Measurements from ENCODE around the gene NUCB1.

NUCB1 gene

DNA sequence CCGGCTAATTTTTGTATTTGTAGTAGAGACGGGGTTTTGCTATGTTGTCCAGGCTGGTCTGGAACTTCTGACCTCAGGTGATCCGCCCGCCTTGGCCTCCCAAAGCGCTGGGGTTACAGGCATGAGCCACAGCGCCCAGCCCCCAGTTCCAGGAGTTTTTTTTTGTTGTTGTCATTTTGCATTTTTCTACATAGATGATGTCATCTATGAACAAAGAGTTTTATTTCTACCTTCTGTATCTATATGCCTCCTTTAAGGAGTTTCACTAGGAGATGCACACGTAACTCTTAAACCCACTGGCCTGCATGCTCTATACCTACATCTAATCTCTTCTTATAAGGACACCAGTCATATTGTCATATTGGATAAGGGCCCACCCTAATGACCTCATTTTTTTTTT lies 38.1 kb downstream of the NUCB1 start:
- no peak for DNase-seq

- no peak for DNase-seq
Observed at GRCh38 chr19:48940902-48941301, 40.8 kb downstream of the NUCB1 start.

GRCh38 chr19:48943081-48943480 lies 43.0 kb downstream of the NUCB1 start:
- no peak for DNase-seq

DNA sequence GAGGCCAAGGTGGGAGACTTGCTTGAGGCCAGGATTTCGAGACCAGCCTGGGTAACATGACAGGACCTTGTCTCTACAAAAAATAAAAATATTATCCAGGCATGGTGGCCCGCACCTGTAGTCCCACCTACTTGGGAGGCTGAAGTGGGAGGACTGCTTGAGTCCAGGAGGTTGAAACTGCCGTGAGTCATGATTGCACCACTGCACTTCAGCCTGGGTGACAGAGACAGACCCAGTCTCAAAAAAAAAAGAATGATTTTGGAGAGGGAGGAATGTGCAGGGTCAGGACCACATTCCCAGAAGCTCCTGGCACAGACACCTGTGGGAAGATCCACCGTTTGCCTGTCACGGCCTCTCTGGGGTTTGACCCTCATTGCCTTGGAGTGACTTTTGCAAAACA lies 45.3 kb downstream of the NUCB1 start:
- no peak for DNase-seq

DNA sequence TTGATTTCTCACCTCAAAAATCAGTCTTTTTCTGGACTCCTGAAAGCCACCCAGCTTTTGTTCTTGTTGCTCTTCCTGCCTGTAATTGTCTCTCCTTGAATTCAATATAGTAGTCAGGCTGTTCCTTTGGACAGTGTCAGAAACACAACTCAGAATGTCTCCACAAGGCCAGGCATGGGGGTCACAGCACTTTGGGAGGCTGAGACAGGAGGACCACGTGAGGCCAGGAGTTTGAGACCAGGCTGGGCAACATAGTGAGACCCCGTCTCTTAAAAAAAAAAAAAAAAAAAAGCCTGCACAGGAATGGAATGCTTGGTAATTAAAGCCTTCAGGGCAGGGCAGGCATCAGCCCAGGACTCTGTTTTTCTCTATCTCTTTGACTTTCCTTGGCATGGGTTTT lies 45.7 kb downstream of the NUCB1 start:
- no peak for DNase-seq

- no peak for DNase-seq
Observed at GRCh38 chr19:48946463-48947257, 46.5 kb downstream of the NUCB1 start.

DNA sequence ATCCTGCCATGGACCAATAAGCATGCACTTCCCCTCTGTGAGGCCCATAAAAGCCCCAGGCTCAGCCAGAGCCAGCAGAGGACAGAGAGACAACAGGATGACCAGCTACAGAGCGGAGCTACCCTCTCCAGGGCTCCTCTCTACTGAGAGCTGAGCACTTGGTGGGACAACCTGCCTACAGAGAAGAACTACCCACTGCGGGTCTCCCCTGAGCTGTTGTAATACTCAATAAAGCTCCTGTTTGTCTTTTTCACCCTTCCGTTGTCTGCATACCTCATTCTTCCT lies 47.1 kb downstream of the NUCB1 start:
- no peak for DNase-seq

GRCh38 chr19:48950159-48950558 lies 50.0 kb downstream of the NUCB1 start:
- DNase-seq, result no peak

DNA sequence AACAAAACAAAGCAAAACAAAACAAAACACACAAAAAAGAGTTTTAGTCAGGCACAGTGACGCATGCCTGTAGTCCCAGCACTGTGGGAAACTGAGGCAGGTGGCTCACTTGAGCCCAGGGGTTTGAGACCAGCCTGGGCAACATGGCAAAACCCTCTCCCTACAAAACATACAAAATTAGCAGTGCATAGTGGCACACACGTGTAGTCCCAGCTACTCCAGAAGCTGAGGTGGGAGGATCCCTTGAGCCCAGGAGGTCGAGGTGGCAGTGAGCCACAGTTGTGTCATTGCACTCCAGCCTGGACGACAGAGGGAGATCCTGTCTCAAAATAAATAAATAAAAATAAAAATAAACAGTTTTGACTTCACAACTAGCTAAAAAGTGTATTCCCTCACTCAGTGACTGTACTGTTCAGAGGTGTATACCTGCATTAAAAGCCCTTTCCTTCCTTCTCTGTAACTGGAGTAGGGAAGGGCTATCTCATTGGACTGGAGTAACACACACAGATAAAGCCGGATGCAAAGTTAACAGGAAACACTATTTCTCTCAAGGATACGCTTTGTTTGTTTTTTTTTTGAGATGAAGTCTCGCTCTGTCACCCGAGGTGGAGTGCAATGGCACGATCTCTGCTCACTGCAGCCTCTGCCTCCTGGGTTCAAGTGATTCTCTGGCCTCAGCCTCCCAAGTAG lies 50.9 kb downstream of the NUCB1 start:
- no peak for DNase-seq

- peak; percentile 38 for DNase-seq
Observed at GRCh38 chr19:48953141-48953540, 53.0 kb downstream of the NUCB1 start.

DNA sequence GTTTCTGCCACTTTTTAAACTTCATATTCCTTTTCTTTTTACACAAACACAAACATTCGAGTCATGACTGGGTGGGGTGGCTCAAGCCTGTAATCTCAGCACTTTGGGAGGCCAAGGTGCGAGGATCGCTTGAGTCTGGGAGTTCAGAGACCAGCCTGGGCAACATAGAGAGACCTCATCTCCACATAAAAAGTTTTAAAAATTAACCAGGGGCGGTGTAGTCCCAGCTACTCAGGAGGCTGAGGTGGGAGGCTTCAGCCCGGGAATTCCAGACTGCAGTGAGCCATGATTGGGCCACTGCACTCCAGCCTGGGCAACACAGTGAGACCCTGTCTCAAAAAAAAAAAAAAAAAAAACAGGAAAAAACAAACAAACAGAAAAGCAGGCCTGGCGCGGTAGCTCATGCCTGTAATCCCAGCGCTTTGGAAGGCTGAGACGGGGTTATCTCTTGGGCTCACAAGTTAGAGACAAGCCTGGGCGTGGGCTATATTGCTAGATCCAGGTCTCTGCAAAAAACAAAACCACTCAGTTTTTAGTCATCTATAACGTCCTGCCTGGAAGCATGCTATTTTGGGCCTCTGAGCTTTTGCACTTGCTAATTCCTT lies 54.0 kb downstream of the NUCB1 start:
- DNase-seq, result no peak

- DNase-seq, result peak; percentile 92
Observed at GRCh38 chr19:48954595-48955307, 54.6 kb downstream of the NUCB1 start, which contains the start of gene BAX. BAX (plus strand) TSS chr19:48954875; CDS start chr19:48954929, 54 bp downstream.

GRCh38 chr19:48955308-48955958 lies 55.3 kb downstream of the NUCB1 start:
- DNase-seq, result no peak

- DNase-seq, result no peak
Observed at GRCh38 chr19:48958006-48958405, 57.9 kb downstream of the NUCB1 start.

DNA sequence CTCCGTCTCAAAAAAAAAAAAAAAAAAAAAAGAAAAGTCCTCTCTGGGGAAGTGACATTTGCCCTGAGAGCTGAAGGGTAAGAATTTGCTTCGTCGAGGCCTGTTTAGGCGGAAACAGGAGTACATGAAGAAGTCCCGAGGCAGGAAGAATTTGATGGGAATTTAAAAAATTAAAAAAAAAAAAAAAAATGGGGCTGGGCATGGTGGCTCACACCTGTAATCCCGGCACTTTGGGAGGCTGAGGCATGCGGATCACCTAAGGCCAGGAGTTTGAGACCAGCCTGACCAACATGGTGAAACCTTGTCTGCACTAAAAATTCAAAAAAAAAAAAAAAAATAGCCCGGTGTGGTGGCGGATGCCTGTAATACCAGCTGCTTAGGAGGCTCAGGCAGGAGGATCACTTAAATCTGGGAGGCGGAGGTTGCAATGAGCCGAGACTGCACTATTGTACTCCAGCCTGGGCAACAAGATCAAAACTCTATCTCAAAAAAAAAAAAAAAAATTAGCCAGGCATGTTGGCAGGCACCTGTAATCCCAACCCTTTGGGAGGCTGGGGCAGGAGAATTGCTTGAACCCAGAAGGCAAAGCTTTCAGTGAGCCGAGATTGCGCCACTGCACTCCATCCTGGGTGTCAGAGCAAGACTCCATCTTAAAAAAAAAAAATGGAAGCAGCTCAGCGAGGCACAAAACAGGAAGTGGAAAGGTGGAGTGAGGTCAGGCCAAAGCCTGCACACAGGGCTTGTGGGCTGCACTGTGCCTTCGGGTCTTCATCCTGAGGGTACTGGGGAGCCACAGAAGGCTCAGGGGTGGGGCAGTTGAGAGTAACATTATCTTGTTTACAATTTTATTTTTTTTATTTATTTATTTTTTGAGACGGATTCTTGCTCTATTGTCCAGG lies 59.5 kb downstream of the NUCB1 start:
- peak; percentile 50 for DNase-seq

DNA sequence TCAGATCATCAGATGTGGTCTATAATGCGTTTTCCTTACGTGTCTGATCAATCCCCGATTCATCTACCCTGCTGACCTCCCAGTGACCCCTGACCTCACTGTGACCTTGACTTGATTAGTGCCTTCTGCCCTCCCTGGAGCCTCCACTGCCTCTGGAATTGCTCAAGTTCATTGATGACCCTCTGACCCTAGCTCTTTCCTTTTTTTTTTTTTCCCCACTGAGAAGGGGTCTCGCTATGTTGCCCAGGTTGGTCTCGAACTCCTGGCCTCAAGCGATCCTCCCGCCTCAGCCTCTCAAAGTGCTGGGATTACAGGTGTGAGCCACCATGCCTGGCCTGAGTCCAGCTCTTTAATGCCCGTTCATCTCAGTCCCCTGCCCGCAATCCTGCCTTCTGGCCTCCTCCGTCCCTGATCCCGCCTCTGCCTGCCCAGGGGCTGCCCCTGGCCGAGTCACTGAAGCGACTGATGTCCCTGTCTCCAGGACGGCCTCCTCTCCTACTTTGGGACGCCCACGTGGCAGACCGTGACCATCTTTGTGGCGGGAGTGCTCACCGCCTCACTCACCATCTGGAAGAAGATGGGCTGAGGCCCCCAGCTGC lies 61.0 kb downstream of the NUCB1 start:
- DNase-seq, result peak; percentile 33

GRCh38 chr19:48961673-48962028 lies 61.5 kb downstream of the NUCB1 start:
- DNase-seq, result no peak

- peak; percentile 77 for DNase-seq
Observed at GRCh38 chr19:48962029-48962848, 62.1 kb downstream of the NUCB1 start.

DNA sequence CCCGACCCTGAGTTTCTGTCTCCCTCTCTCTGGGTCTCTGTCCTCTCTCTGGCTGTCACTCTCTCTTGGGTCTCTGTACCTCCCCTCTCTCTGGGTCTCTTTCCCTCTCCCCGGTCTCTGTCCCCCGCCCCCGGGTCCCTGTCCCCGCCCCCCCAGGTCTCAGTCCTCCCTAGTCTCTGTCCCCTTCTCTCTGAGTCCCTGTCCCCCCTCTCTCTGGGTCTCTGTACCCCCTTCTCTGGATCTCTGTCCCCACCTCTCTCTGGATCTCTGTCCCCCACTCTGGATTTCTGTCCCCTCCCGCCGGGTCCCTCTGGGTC lies 62.7 kb downstream of the NUCB1 start:
- no peak for DNase-seq

GRCh38 chr19:48963371-48964204 lies 63.5 kb downstream of the NUCB1 start:
- peak; percentile 72 for DNase-seq
